ENCODE measurements around the gene GPR89A.
"Not testable (repeated sequence)": the region's sequence is repeated elsewhere in the genome, so short reads cannot be mapped to it uniquely, and the experiment has no call there.

DNA sequence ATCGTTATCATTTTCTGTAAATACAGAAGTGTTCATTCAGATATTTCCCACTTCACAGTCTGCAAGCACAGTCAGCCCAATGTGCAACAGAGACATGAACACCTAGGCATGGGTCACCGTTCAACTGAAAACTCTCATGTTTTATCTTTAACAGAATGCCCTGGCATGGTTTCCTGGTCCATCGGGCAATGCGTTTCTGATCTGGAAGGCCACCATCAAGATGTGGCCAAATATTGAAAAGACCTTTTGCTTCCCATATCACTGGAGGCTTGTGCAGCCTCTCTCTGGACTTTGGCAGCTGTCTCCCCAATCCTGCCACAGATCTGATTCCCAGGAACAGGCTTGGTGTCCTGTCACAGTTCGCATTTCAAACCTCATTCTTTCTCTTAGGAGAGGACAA is 21.0 kb upstream of the GPR89A start:
- TF ChIP-seq, protein P1, sequence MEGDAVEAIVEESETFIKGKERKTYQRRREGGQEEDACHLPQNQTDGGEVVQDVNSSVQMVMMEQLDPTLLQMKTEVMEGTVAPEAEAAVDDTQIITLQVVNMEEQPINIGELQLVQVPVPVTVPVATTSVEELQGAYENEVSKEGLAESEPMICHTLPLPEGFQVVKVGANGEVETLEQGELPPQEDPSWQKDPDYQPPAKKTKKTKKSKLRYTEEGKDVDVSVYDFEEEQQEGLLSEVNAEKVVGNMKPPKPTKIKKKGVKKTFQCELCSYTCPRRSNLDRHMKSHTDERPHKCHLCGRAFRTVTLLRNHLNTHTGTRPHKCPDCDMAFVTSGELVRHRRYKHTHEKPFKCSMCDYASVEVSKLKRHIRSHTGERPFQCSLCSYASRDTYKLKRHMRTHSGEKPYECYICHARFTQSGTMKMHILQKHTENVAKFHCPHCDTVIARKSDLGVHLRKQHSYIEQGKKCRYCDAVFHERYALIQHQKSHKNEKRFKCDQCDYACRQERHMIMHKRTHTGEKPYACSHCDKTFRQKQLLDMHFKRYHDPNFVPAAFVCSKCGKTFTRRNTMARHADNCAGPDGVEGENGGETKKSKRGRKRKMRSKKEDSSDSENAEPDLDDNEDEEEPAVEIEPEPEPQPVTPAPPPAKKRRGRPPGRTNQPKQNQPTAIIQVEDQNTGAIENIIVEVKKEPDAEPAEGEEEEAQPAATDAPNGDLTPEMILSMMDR (IDR thresholded peaks at IDR 0.05 in 2 of 3, conservative IDR thresholded peaks at IDR 0.05 in 1 of 3; ENCODE audit: borderline replicate concordance in 1 of 3, insufficient read depth in 1 of 3, low read depth in 2 of 3, low read length in 2 of 3), result not testable (repeated sequence)
- not testable (repeated sequence) for TF ChIP-seq POLR2A (IDR thresholded peaks at IDR 0.05; ENCODE audit: borderline replicate concordance, extremely low read depth, insufficient read depth, insufficient read length); ZNF274 (IDR thresholded peaks at IDR 0.05; ENCODE audit: low read depth, low read length); POLR2AphosphoS5 (IDR thresholded peaks at IDR 0.05; ENCODE audit: low read depth, low read length); EGR1 (IDR thresholded peaks at IDR 0.05; ENCODE audit: low read depth); CBX3 (IDR thresholded peaks at IDR 0.05; ENCODE audit: low read depth); TCF7L2 (IDR thresholded peaks at IDR 0.05; ENCODE audit: borderline replicate concordance, extremely low read depth, insufficient read depth, insufficient read length); EZH2 (IDR thresholded peaks at IDR 0.05); CEBPB (IDR thresholded peaks at IDR 0.05; ENCODE audit: low read depth)
- TF ChIP-seq, protein P2, sequence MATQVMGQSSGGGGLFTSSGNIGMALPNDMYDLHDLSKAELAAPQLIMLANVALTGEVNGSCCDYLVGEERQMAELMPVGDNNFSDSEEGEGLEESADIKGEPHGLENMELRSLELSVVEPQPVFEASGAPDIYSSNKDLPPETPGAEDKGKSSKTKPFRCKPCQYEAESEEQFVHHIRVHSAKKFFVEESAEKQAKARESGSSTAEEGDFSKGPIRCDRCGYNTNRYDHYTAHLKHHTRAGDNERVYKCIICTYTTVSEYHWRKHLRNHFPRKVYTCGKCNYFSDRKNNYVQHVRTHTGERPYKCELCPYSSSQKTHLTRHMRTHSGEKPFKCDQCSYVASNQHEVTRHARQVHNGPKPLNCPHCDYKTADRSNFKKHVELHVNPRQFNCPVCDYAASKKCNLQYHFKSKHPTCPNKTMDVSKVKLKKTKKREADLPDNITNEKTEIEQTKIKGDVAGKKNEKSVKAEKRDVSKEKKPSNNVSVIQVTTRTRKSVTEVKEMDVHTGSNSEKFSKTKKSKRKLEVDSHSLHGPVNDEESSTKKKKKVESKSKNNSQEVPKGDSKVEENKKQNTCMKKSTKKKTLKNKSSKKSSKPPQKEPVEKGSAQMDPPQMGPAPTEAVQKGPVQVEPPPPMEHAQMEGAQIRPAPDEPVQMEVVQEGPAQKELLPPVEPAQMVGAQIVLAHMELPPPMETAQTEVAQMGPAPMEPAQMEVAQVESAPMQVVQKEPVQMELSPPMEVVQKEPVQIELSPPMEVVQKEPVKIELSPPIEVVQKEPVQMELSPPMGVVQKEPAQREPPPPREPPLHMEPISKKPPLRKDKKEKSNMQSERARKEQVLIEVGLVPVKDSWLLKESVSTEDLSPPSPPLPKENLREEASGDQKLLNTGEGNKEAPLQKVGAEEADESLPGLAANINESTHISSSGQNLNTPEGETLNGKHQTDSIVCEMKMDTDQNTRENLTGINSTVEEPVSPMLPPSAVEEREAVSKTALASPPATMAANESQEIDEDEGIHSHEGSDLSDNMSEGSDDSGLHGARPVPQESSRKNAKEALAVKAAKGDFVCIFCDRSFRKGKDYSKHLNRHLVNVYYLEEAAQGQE (IDR thresholded peaks at IDR 0.05; ENCODE audit: low read depth), result not testable (repeated sequence)
- TF ChIP-seq, protein P3, sequence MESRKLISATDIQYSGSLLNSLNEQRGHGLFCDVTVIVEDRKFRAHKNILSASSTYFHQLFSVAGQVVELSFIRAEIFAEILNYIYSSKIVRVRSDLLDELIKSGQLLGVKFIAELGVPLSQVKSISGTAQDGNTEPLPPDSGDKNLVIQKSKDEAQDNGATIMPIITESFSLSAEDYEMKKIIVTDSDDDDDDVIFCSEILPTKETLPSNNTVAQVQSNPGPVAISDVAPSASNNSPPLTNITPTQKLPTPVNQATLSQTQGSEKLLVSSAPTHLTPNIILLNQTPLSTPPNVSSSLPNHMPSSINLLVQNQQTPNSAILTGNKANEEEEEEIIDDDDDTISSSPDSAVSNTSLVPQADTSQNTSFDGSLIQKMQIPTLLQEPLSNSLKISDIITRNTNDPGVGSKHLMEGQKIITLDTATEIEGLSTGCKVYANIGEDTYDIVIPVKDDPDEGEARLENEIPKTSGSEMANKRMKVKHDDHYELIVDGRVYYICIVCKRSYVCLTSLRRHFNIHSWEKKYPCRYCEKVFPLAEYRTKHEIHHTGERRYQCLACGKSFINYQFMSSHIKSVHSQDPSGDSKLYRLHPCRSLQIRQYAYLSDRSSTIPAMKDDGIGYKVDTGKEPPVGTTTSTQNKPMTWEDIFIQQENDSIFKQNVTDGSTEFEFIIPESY (IDR thresholded peaks at IDR 0.05; ENCODE audit: extremely low read depth, insufficient replicate concordance, low read length), result not testable (repeated sequence)
